Measurements from ENCODE around the gene CLHC1. TPM values are rescaled to one million over a fixed set of nuclear protein-coding genes. Genes with fewer than 3 reads are reported as not detected.

Gene CLHC1
- total RNA-seq, 1 donor from 2014 or later: 8.6 TPM

DNA sequence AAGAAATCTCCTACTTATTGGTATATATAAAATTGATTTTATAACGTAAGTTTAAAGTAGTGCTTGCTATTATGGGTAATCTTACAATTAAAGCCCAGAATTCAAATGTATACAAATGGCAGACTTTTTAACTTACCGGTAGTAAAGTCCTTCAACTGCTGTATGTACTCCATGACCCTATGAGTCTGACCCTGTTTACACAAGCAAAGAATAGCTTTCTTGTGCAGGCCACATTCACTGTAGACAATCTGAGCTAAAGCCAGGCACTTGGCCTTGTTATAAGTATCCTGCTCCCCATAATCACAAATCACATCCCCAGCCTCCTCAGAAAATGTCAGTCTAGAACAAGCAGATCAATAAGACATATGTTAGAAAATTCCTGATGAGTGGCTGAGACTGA lies 51.7 kb downstream of the CLHC1 start:
- DNase-seq (ENCODE audit: low spot score): no peak
- intact Hi-C loops (cut with DNase I): no loop called here

DNA sequence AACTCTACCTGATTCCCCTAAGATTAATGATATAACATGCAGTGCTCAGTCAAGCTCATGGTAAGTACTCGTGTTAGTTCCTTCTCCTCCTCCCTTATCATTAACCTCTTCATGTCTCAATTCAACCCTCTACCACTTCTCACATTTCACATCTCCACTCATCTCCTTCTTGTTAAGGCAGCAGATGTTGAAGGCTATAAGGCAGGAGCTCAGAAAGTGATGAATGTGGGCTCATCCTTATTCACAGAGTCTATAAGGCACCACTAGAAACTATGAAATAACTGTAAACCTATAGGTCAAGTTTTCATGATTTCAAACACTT lies 56.0 kb downstream of the CLHC1 start:
- no peak for DNase-seq (ENCODE audit: low spot score)
- intact Hi-C loops (cut with DNase I): loop anchor here (5.0 kb wide), 1 partner anchor 279 kb away; no protein-coding TSS in a partner anchor

DNA sequence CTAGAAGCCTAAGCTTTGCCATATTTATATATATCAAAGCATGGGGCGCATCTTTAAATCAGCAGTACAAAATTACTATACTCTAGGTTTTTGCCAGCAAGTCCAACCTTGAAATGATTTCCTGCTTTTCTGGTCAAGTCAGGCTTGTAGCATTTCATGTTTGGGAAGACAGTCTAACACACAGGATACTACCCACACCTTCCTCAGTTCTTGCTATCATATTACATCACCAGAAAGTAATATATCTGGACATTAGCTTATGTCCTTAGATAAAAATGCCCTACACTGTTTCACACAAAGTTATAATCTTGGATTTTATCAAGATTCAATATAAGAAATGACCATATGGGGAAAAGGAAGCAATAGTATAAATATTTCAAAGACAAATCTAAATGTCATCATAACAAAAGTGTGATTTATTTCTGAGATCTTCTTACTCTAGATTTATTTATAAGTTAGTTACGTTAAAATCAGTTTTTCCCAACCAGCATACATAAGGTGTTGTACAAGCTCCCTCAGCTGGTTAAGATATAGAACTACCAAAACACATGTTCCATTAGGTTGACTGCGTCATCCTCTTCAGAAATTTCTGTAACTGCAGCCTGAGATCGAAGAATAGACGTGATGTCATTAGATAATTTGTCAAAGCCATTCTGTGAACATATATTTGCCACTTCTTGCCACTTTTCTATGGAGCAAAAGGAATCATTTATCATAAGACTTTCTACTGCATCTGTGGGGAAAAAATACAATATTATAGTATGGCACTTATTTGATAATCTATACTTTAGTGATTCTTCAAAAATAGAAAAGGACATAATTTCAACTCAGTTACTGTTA lies 56.6 kb downstream of the CLHC1 start:
- intact Hi-C loops (cut with DNase I): loop anchor here (5.0 kb wide), 1 partner anchor 278 kb away; no protein-coding TSS in a partner anchor
- DNase-seq (ENCODE audit: low spot score): no peak

DNA sequence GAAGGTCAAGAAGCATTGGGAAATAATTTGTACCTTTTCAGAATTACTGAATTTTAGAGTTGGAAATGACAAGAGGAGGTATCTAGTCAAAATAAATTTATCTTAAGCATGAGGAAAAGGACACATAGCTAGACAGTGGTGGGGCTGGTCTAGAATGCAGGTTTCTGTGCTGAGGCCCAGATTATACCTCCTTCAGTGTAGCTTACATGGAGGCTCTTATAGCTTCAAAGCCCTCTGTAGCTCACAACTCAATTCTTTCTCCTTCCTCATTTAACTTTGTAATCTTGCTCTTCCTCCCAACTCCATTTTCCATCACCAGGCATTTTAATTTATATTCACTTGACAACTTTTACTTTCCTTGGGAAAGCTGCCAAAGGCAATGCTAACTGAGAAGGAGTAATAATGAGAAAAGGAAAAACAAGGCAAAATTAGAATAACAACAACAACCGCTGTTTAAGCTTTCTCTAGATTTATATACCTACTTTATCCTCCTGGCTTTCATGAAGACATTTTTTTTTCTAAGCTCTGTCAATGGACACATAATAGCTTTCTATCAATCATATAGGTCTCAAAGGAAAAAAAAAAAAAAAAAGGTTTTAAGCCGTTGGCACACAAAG lies 58.5 kb downstream of the CLHC1 start:
- intact Hi-C loops (cut with DNase I): no loop called here

DNA sequence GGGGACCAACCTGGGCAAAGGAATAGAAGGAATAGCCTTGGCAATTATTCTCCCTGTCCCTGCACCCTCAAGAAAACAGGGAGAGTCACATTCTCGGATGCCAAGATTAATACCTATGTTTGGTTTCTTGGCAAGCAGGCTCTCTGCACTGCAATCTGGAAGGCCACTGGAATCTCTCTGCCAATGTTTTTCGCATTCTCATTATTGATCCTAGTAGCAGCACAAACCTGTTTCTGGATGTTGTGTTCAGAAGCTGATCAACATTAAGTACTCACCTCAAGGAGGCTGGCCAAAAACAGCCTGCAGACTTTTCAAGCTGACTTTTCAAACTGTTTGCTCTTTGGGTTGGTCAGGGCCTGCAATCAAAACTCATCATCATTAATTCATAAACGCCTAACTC lies 62.2 kb downstream of the CLHC1 start:
- intact Hi-C loops (cut with DNase I): loop anchor here (2.0 to 5.0 kb wide), 3 partner anchors 121 to 268 kb away; no protein-coding TSS in a partner anchor
- DNase-seq (ENCODE audit: low spot score): no peak

More for the DNA sequence above, 58.5 kb downstream of the CLHC1 start:
- no peak for DNase-seq (ENCODE audit: low spot score)

DNA sequence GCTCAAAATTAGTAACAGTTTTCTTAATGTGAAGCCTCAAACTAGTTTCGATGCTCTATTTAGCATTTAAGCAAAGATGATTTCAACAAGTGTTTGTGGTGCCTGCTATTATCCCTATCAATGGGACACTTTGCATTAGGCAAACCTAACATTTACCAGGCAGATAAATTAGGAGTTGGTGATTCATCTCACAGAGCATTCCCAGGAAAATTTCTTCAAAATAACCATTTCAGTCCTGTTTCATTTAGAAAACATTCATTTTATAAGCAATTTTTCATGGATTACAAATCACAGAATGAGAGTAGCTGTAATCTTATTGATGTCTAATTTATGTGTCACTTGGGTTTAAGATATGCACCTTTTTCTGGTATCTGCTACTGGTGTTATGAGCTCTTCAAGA lies 62.7 kb downstream of the CLHC1 start:
- no peak for DNase-seq (ENCODE audit: low spot score)
- intact Hi-C loops (cut with DNase I): loop anchor here (2.0 to 5.0 kb wide), 2 partner anchors 121 to 267 kb away; no protein-coding TSS in a partner anchor

DNA sequence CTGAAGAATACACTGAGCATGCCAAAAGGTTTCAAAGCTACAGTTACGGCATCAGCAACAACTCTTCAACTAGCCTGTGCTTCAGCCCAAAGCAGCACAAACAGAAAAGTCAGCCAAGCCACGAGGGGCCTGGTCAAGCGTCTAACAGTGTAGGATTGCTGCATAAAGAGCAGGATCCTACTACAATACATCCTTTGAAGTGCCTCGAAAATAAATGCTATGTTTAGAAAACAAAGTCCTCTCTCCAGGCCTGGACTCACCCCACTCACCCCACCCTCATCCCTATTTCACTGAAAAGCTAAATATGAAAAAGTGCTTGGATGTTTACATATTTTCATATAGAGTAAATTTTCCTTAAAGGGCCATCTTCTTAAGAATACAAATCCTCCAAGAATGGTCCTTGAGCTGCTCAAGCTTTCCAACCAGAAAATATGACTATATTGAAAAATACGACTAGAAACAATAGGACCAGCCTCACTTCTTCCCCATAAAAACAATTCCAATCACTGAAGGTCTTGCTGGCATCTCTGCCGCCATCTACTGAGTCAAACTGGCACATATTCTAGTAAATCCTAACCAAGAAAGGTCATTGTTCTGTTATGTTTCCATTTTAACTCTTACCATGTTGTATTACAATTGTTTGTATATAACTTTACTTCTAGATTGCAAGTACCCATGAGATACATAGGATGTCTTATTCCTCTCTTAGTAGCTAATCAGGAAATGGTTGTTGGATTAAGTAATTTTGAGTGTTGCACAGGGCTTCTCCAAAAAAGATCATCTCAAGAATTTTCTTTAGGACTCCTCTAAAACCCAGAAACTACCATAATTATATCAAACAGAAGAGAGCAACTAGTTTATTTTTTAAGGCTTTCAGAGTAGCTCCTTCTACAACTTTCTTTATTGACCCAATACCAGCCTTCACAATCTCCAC lies 63.6 kb downstream of the CLHC1 start:
- DNase-seq (ENCODE audit: low spot score): no peak
- intact Hi-C loops (cut with DNase I): loop anchor here (2.0 to 5.0 kb wide), 2 partner anchors 120 to 266 kb away; no protein-coding TSS in a partner anchor

DNA sequence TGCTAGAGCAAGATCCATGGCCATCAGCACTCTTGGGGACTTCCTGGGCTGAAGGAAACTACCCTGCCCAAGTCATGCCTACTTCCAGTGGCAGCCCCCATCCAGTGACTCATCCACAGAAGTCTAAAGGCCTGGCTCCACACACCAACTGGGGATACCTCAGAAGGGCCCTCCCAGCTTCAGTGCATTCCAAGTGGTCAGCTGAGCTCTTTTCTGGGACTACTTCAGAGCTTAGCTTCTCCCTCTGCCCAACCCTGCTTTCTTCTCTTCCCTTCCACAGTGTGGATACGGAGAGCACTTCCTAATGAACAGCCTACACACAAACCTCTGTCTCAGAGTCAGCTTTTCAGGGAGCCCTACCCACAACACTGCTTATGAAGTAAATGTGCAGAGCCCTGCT lies 66.5 kb downstream of the CLHC1 start:
- no peak for DNase-seq (ENCODE audit: low spot score)
- intact Hi-C loops (cut with DNase I): loop anchor here (5.0 kb wide), 1 partner anchor 263 kb away; no protein-coding TSS in a partner anchor

DNA sequence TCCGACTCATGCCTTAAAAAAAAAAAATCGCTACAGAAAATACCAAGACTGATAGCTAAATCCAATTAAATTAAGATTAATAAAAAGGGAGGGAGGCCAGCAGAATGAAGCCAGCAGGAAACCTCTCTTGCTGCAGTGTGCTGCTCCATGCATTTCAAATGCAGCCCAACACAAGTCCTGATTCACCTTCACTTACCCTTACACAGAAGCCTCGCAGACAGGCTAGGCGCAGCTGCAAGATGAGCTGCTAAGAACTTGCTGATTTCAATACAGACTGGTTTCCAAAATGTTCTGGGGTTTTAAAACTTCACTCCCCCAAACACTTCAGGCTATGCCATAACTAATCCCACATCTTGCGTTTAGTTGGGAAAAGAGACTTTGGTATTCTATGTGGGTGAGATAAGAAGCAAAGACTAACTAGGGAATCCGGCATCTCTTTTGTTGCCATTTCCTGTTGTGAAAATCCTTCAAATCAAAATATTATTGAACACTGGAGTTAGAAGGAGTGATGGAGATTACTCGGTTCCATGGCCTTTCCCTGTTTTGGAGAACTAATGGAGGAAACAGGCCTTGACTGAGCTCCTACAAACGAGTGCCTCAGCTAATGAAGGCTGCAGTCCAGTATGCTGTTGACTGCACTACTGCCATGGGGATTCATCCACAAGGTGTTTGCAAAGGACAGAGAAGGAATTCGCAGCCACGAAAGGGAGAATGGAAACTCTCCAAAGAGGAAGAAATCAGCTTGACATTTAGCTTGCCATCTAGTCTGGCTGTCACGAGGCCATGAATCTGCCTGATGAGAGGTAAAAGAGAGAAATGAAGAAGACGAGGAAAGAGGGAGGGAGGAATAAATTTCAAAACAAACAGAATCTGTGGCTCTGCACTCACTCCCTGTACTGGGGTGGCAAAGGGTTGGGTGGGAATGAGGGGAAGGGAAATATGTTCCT lies 67.3 kb downstream of the CLHC1 start:
- DNase-seq (ENCODE audit: low spot score): no peak
- intact Hi-C loops (cut with DNase I): loop anchor here (5.0 kb wide), 1 partner anchor 263 kb away; no protein-coding TSS in a partner anchor

DNA sequence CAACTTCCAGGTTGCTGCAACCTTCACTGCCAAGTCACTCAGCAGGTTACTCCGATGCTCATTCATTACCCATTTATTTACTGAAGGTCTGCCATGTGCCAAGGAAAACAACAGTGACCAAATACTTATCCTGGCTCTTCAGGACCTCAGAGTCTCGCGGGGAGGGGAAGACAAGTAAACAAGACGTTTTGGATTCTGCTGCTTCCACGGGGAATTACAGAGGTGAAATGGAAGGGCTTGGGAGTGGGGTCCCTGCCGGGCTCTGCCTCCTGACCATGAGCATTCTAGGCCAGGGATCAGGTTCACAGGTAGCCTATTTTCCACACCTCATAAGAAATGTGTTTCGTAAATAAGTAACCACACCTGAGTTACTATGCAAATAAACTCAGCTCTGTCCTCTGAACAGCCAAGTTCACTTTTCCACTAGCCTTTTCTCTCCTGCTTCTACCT lies 68.1 kb downstream of the CLHC1 start:
- intact Hi-C loops (cut with DNase I): no loop called here
- no peak for DNase-seq (ENCODE audit: low spot score)

DNA sequence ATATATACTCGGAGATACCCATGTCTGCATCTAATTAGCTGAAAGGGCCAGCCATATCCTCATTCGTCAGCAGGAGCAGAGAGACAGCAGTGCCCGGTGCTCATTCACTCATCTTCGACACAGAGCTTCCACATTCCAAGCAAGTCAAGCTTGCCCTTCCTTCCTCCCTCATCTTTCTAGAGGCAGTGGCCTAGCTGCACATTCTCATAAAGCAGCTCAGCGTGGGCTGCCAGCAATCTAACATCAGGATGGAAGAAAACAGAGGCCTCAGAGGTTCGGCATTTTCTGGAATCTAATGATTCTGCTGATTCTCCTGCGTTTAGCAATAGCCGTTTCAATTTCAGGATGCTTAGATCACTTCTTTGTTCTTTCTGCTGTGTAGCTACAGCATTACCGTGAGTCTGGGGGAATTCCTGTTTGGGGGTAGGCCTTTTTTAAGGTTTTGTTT lies 68.8 kb downstream of the CLHC1 start:
- intact Hi-C loops (cut with DNase I): no loop called here
- no peak for DNase-seq (ENCODE audit: low spot score)

DNA sequence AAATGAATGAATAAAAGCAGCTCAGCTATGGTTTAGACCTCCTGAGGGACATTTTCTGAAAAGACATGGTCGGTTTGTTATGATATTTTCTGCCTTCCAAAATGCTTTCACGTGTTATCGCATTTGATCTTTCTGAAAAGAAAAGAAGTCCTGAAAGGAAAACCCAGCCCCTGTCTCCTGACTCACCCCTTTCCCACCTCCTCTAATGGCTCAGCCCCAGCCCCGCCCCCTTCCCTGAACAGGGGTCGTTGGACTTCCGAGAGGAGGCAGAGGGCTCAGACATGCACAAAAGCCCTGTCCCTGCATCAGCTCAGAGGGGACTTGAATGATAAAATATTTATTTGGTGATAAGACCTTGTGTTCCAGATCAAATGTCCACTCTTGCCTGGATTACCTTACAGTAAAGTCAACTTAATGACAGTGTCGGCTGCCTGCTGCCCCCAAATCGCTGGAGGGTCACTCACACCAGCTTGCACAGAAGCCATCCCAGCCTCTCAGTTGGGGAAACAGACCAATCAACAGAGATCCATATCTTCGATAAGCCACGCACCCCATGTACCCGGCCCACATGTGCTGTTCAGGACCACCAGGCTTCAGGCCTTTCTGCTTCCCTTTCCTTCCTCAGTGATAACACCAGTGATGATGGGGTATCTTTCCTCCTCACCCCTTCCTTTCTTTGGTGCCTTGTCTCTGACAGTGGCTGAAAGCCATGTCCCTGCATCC lies 69.6 kb downstream of the CLHC1 start:
- intact Hi-C loops (cut with DNase I): no loop called here
- no peak for DNase-seq (ENCODE audit: low spot score)

DNA sequence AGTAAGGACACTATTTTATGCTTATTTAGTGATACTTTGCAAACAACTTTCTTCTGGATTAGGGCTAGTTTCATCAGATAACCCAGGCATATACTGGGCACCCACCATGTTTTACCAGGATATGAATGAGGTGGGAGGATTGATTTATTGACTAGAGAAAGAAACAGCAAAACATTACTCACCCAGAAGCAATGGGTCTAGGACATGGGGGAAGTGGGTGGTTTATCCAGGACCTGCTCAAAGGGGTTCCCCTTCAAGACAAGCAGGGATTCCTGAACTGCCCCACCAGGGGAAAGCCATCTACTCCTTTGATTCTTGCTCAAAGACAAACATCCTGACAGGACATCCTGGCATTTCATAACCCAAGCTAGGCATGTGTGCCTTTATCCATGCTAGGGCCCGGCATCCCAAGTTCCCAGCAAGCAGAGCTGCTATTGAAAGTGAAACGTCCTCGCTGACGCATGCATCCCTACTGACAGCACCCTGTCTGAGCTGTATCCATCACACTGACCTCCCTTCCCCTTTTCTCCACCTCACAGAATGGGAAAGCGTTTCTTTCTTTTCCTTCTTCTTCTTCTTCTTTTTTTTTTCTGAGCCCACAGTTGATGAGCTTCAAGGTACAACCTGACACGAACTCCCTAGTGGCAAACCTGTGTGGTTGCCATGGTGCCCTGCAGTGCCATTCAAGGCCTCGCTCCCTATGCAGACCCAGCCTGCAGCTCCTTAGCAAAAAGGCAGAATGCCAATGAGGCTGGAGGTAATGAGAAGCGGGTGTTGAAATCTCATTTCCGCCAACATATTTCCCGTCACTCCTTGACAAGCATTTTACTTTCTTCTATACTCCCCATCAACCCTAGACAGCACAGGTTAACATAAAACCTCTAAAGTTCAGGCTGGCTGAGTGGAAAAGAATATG lies 70.5 kb downstream of the CLHC1 start:
- intact Hi-C loops (cut with DNase I): no loop called here
- DNase-seq (ENCODE audit: low spot score): no peak

DNA sequence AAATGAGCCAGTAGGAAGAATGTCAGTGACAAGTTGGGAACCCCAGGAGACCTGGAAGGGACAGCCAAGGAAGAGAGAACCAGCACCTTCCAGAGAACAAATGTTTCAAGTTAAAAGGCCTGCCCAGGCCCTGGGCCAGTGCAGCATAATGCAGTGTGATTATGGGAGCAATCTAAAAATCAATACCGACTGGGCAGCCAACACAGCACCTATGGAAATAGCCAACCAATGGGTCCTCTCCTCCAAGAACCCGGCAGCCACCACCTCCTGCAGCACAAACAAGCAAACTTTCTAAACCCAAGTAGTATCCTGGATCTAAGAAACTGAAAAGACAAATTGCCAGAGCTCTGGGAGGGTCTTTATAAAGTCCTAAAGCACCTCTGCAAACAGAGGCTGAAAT lies 71.7 kb downstream of the CLHC1 start:
- no peak for DNase-seq (ENCODE audit: low spot score)
- intact Hi-C loops (cut with DNase I): no loop called here

DNA sequence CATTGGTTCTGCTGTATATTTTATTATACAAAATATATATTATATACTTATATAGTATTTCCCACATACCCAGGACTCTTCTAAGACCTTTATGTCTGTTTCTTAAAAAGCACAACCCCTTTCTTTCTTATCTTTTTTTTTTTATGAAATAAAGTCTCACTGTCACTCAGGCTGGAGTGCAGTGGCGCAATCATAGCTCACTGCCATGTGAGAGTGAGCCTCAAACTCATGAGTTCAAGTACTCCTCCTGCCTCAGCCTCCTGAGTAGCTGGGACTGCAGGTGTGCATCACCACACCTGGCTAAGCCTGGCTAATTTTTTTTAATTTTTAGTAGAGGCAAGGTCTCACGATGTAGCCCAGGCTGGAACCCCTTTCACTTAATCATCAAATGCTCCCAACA lies 72.3 kb downstream of the CLHC1 start:
- DNase-seq (ENCODE audit: low spot score): no peak
- intact Hi-C loops (cut with DNase I): loop anchor here (5.0 kb wide), 1 partner anchor 47 kb away; no protein-coding TSS in a partner anchor

DNA sequence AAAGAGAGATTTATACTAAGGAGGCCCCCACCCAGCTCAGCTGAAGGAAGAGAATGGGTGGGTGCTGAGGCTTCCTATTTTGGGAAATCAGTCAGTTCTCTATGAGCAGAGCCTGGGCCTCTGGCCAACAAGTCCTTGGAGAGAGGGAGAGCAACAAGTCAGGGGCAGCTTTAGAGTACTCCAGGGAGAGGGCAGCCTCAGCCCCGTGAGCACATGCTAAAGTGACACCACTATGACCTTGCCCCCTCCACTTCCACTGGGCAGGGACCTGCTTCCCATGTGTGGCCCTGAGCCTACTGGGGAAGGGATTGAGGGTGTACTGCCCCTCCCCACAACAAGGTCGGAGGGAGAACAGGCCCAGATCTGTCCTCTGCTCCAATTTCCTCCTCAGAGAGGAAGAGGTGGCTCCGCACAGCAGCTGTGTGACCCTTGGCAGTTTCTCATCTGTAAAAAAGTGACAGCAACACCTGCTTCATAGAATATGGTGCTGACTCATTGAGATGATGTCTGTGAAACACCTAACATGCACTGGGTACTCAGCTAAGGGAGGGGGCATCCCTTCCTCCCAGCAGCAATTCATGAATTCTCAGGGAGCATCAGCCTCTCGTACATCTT lies 72.9 kb downstream of the CLHC1 start:
- intact Hi-C loops (cut with DNase I): loop anchor here (5.0 kb wide), 1 partner anchor 47 kb away; no protein-coding TSS in a partner anchor
- no peak for DNase-seq (ENCODE audit: low spot score)
